IPS DF 19.7 (cell line): ENCODE data around the gene GTSF1L.
"Not testable (repeated sequence)": the region's sequence is repeated elsewhere in the genome, so short reads cannot be mapped to it uniquely, and the experiment has no call there.

ENCODE experiments used
- DNase-seq: peaks from one replicate; pipeline ENCODE4 v3.0.0-alpha.2; 2013; ENCODE audit warnings: low read depth, low spot score

GTSF1L gene

DNA sequence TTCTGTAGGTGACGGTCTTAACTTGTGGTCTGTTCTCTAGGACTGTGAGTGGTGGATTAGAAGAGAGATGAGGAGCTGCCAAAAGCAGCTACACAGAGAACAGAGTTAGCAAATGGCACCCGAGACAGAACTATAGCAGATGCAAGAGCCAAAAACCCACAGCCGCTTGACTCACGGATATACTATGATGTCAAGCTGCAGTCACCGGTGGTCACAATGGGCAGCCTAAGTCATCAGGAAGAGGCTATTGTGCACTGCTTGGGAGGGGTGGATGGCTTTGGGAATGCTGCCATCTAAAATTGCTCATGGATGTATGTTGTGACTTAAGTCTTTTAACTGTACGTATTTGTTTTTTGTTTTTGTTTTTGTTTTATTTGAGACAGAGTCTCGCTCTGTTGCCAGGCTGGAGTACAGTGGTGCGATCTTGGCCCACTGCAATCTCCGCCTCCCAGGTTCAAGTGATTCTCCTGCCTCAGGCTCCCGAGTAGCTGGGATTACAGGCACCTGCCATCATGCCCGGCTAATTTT lies at the start of gene GTSF1L:
GTSF1L (minus strand) TSS at position 192 of the 528 bp plus-strand sequence. CDS start 308 bp downstream, outside the sequence.
- DNase-seq, result no peak

DNA sequence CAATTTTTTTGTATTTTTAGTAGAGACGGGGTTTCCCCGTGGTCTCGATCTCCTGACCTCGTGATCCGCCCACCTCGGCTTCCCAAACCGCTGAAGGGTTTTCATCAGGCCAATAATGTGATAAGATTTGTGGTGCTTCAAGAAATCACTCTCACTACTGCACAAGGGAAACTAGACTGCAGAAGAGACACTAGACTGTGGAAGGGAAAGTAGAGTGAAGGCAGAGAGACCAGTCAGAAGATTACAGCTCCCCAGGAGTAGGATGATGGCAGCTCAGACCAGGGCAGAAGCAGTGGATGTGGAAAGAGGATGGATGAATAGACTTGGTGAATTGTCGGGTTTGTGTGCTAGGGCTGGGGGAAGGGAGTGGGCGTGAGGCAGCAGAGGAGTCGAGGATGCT lies 48.0 kb upstream of the GTSF1L start:
- DNase-seq, result no peak

DNA sequence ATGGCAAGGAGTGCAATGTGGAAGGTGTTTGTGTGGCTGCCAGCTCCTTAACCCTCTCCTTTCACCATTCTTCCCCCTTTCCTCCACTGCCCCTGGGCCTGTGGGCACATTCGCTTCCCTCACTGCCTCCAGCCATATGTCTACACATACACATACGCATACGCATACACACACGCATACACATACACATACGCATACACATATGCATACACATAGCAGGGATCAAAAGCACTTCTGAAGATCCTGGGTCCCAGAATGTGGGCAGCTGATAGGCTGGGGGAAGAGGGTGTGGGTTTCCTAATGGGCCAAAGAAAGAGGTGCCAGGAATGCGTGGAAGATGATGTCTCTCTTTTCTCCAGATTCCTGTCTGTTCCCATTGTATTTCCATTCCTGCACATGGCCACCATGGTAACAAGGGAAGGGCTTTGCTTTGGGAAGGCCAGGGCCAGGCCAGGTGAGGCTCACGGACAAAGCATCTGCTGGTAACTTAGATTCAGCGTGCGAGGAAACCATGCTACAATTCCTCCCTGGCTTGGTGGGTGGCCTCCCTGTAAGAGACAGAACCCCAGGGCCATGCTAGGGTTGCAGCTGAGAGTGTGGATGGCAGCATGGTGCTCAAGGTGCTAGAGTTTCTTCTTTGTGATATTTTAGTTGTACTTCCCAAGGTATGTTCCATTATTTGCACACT lies 44.8 kb upstream of the GTSF1L start:
- no peak for DNase-seq

DNA sequence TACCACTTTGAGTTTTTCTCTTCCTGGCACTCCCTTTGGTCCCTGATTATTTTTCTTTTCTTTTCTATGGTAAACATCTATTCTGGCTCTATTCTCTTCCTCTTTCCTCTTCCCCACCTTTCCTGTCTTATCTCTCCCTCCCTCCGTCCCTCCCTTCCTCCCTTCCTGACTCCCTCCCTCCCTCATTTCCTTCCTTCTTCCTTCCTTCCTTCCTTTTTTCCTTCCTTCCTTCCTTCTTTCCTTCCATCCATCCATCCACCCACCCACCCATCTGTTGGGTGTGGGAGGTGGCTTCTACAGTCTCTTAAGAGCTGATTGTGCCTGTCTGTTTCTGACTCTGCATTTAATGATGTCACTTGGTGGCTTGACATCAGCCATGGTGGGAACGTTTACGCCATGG lies 43.5 kb upstream of the GTSF1L start:
- DNase-seq, result no peak

DNA sequence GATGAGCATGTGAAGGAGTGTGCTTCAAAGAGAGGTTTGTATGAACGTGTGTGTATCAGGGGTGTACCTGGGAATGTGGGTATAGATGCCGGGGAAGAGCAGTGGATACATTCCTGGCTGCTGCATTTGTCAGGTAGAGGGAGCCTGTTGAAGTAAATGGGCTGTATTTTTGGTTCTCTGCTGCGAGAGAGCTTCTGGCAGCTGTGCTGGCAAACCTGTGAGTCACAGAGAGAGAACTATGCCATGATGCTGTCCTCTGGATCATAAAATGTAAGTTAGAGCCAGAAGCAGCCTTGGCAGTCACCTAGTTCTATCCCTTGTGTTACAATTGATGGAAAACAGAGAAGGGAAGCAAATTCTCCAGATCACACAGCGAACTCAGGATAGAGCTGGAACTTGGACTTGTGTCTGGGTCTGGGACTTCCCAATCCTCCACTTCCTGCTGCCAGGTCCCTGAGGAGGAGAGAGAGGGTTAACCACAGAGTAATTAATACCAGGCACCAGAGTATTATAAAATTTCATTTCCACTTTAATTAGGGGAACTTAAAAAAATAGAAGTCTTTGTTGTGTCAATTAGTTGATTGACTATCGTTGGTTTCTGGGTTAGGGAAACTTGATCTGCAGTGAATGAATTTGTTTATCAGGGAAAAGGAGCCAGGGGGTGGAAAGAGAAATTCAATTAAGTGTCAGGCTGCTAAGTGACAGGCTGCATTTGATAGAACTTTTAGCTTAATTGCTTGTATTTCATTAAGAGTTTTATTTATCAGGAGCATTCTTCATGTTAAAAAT lies 41.1 kb upstream of the GTSF1L start:
- DNase-seq, result no peak

DNA sequence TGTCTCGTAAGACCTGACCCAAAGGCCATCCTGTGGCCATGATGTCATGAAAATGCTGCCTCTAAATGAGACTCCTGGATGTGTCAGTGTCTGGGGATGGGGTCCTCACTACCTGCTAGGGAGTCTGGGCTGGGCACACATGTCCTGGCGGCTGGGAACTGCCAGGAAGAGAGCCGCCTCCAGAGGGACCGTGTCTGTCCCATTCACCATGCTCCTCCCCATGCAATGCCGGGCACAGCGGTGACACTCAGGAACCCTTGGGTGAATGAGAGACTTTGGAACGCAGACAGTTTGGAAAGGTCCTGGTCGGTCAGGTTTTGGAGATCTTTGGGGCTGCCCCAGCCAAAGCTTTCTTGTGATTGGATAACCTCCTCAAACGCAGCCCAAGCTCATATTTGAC lies 40.1 kb upstream of the GTSF1L start:
- DNase-seq, result no peak

DNA sequence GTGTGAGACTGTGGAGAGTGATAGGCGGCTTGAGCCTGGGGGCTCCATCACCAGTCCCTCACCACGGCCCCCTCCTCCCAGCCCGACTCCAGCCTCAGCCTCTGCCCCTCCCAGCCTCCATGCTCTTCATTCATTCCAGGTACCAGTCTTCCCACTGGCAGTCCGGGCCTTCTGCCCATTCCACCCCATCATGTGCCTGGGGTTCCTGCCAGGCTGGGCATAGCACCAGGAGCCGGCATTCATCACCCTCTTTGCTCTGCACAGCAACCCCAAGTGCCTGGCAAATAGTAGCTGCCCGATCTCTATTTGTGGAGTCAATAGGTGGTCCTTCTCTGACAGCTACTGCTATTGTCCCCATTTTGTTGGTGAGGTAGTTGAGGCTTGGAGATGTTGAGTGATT lies 39.6 kb upstream of the GTSF1L start:
- no peak for DNase-seq

DNA sequence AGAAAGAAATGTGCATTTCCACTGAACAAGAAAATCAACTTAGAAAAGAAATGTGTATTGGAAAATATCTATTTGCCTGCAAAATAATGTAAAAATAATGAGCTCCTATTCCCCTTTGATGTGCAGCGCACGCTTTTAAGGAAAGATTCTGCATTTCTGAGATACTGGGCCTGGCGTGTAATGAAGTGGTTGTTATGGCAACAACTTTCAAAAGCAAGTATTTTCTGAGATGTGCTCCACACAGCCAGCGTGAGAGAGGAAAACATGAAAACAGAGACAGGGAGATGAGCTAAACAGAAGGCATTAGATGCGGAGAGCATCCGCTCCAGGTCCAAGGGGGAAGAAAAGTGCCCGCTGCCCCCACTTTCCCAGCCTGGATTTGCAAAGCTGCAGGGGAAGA lies 39.1 kb upstream of the GTSF1L start:
- no peak for DNase-seq

DNA sequence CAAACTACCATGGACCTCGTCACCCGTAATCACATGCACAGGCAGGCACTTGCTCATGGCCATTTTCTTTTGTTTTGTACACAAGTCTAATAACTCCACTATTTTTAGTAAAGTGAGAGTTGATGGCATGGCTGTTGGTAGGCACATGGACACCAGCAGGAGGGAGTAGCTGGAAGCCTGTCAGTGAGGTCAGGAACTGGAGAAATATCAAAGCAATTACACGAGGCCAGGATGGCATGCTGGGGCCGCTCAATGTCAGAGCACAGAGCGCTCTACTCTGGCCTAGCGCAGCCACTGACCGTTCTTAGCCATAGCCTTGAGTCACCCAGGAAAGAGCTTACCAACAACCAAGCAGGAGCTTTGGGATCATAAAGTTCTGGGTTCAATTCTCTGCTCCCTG lies 36.1 kb upstream of the GTSF1L start:
- DNase-seq, result no peak

DNA sequence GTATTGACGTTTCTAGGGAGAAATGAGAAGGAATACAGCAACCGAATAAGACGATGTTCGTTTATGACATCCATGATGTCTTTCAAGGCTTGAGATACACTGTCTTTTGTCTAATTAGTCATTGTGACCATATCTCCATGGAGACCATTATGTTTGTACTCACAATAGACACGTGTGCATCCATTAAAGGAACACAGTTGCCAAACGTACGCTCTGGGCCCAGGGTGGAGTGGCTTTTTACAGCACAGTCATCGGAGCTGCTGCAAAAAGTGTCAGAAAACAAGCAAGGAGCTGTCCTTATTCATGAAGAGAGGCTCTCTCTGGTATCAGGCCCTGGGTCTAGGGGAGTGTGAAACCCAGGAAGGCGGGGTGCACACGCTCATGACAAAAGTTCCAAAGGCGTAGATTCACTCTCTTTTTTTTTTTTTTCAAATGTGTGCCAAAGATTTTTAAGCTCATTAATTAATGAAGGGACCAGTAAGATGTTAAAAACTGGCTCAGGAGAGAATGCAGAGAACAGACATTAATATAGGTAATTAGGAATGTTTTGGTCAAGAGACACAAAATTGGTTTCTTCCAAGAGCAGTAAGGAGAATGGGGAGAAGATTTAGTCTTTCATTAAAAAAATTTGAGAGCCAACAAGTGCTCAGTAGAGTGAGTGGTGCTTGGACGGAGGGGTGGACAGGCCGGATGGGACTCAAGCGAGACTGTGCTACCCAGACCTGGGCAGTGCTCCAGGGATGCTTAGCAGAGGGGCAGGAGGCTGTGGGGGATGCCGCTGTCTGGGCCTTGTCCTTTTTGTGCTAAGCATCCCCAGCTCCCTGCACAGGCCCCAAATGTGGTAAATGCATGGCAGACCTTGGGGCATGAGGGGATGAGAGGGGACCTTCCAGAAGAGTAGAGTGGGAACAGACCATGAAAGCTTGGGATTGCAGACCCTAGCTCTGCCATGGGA lies 34.9 kb upstream of the GTSF1L start:
- DNase-seq, result no peak

DNA sequence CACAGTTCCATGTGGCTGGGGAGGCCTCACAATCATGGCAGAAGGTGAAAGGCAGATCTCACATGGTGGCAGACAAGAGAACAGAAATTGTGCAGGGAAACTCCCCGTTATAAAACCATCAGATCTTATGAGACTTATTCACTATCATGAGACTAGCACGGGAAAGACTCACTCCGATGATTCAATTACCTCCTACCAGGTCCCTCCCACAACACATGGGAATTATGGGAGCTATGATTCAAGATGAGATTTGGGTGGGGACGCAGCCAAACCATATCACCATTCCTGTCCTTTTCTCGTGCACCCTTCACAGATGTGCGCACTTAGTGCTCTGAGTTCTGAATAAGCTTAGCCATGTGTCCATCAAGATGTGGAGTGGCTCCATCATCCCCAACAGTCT lies 31.1 kb upstream of the GTSF1L start:
- not testable (repeated sequence) for DNase-seq

DNA sequence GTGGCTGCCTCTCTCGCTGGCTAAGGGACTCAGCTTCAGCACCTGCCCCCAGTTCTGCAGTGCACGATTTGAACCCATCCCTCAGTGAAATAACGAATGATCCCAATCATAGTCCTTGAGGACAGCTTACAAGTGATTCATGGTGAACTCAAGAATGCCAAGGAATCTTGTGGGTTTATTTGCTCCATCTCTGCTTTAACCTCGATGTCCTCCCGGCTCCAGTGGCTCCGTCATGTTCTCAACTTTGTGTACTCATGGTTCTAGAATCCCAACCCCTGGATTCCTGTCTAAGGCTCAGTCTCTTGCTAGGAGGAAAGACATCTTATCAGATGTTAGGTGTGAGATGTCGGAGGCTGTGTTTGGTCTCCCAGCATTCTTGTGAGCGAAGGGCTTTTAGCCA lies 29.0 kb upstream of the GTSF1L start:
- DNase-seq, result no peak

DNA sequence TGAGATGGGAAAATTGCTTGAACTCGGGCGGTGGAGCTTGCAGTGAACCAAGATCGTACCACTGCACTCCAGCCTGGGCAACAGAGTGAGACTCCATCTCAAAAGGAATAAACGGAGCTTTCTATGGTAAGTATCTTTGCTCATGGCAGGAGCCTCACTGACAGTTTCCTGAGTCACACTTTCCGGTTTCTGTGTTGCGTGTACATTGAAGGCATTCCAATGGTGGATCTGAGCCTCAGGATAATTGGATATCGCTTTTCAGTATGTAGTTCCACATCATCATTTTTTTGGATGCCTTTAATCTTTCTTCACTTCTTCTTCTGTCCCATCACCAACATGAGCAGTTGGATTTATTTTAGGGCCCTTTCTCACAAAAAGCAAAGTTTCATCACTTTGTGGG lies 28.6 kb upstream of the GTSF1L start:
- no peak for DNase-seq

DNA sequence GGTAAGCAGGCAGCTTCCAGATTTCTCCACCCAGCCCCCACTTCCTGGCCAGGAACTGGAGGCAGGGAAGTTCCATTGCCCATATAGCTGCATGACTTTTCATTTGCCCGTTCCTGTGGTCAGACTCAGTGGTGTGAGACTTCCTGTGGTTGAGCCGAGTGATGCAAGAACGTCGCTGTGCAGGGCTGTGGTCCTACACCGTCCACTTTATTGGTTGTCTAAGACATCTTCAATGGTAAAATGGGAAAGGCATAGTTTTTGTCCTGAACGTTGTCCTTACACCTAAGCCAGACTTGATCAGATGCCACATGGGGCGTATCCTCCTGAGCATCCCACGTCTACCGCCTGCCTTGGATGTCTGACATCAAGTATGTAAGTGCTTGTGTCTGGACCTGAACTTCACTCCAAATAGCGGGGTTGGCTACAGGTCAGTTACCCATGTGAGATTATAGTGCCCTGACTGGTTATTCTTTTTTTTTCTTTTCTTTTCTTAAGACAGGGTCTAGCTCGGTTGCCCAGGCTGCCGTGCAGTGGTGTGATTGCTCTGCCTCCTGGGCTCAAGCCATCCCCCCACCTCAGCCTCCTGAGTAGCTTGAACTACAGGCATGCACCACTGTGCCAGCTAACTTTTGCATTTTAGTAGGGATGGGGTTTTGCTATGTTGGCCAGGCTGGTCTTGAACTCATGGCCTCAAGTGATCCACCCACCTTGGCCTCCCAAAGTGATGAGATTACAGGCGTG lies 25.9 kb upstream of the GTSF1L start:
- no peak for DNase-seq

DNA sequence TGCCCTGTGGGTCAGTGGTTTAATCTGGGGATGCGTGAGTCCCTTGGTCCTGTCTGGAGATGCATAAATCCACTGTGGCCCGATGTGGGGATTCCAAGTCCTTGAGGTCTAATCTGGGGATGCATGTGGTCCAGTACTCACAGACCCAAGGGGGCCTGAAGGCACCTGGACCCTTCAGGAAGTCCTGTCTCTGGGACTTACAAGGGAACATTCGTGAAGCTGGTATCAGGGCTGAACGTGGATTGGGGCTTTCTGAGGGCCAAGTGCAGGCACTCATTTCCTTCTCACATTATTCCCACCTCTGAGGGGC lies 25.2 kb upstream of the GTSF1L start:
- no peak for DNase-seq

DNA sequence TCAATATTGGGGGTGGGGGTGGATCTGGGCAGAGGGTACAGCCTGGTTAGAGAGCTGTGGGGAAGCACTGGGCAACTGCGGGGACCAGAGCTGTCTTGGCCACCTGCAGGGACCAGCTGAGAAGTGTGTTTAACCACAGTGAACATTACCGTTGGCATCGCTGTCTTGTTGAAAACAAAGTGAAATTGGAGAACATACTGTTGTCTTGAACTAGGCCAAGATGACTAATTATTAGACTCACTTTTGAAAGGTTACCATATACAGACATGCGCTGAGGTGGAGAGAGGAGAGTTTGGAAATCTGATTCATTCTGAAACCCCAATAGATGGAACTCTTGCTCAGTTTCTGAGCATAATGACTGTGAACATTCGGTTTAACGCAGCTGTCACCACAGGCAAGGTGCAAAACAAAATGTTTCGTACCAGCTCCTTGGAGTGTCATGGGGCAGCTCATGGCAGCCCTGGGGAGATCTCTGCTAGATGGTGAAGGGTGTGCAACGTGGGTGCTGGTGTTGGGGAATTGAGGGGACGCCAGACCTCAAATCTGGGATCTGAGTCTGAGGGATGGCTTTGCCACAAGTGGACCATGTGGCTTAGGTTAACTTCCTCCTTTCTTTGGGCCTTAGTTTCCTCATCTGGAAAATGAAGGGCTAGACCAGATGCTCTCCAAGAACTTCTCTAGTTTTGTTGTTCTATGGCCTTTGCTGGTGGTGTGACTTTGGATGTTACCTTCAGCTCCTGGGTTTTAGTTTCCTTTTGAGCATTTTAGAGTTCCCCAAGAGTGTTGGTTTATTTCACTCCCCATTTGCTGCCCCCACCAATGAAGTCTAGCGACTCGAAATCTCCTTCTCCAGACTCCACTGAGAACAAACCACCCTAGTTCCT lies 24.6 kb upstream of the GTSF1L start:
- DNase-seq, result no peak

DNA sequence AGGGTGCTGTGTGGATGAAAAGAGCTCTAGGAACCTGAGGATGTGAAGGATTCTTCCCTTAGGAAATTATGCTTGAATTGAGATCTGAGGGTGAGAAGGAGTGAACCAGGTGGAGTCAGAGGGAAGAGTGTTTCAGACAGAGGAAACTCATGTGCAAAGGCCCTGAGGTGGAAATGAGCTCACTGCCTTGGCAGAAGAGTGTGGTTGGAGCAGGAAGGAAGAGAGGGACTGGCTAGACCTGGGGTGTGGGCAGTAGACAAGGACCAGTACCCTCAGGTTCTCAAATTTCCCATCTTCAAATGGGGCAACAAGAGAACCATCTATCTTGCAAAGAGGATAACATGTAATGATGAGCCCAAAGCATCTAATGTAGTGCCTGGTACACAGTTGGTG lies 24.0 kb upstream of the GTSF1L start:
- no peak for DNase-seq

DNA sequence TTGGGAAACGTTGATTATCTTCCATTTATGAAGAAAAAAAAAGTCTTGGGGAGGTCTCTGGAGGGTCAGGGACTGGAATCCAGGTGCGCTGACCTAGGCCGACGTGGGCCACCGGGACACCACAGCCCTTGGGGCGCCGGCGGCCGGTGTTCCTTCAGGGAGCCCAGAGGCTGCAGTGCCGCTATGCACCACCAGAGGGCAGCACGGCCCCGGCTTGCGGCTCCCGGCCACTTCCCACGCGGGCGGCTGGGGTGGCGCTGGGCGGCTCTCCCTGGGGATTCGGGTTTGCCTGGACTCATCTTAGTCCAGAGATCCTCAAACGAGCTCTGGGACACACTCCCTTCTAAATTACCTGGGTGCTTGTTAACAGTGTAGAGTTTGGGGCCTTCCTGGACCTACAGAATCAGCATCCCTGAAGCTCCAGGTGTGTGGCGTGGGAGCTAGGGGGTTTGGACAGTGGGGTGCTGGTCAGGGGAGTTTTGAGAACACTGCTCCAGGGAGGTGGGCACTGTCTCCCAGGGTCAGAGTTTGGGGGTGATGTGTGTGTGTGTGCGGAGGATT lies 23.0 kb upstream of the GTSF1L start:
- DNase-seq, result no peak

DNA sequence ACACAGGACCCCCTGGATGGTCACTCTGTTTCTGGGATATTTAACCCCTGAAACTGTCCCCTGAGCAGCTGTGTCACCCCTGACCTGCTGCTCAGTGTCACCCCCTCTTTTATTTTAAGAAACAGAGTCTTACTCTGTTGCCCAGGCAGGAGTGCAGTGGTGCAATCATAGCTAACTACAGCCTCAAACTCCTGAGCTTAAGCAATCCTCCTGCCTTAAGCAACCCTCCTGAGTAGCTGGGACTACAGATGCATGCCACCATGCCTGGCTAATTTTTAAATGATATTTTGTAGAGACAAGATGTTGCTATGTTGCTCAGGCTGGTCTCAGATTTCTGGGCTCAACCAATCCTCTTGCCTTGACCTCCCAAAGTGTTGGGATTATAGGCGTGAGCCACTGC lies 21.5 kb upstream of the GTSF1L start:
- DNase-seq, result no peak
